Stomach smooth muscle (tissue), 2 donors: ENCODE measurements around the gene PARS2.

Experiments
- H3K27ac ChIP-seq: one replicate; pipeline ENCODE4 v1.7.0; 2013; ENCODE audit warnings: mild to moderate bottlenecking, low read length, inconsistent platforms
- H3K27me3 ChIP-seq, 2 donors: one replicate each; pipeline ENCODE4 v1.7.0; 2013; ENCODE audit warnings: low read length in 2 of 2; ENCODE audit not compliant: insufficient read depth in 2 of 2, control insufficient read depth in 1 of 2
- H3K36me3 ChIP-seq, 2 donors: one replicate each; pipeline ENCODE4 v1.7.0; 2013; ENCODE audit warnings: low read length in 2 of 2; ENCODE audit not compliant: control insufficient read depth in 2 of 2, insufficient read depth in 2 of 2
- H3K4me1 ChIP-seq: one replicate; pipeline ENCODE4 v1.7.0; 2013; ENCODE audit warnings: low read length; ENCODE audit not compliant: control insufficient read depth, insufficient read depth
- H3K4me3 ChIP-seq, 2 donors: one replicate each; pipeline ENCODE4 v1.7.0; 2013; ENCODE audit warnings: low read length in 2 of 2
- H3K9ac ChIP-seq, 2 donors: one replicate each; pipeline ENCODE4 v1.7.0; 2013; ENCODE audit warnings: low read length in 2 of 2, mild to moderate bottlenecking in 1 of 2
- H3K9me3 ChIP-seq, 2 donors: one replicate each; pipeline ENCODE4 v1.7.0; 2013; ENCODE audit warnings: low read length in 2 of 2; ENCODE audit not compliant: control insufficient read depth in 2 of 2
- donor health status: healthy.
- donor health status: Pancreatic carcinoma.

PARS2 gene

DNA sequence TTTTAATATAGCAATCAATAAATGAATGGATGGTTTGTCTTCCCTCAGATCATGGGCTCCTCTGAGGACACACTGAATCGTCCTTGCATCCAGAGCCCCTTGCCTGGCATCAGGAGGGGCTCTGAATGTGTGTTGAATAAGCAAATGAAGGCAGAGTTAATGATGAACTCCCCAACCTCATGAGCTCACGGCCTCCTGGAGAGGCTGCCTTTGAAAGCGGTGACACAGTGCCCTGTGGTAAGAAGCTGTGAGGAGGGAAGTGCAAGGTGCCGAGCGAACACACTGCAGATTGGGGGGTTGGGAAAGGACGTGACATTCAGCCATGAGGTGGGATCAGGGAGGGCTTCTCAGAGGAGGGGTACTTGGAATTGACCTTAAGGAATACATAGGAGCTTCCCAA is 3.2 kb upstream of the PARS2 start:
- no peaks in the 10 kb centered on the region for H3K36me3 ChIP-seq
- no peak overlapping the region for H3K27ac ChIP-seq
- H3K4me3 ChIP-seq, result no peak overlapping the region
- H3K4me1 ChIP-seq, result peaks cover 12% of the 10 kb centered on the region
- H3K9me3 ChIP-seq, result no peaks in the 10 kb centered on the region
- H3K9ac ChIP-seq, result no peak overlapping the region
- no peaks in the 10 kb centered on the region for H3K27me3 ChIP-seq

DNA sequence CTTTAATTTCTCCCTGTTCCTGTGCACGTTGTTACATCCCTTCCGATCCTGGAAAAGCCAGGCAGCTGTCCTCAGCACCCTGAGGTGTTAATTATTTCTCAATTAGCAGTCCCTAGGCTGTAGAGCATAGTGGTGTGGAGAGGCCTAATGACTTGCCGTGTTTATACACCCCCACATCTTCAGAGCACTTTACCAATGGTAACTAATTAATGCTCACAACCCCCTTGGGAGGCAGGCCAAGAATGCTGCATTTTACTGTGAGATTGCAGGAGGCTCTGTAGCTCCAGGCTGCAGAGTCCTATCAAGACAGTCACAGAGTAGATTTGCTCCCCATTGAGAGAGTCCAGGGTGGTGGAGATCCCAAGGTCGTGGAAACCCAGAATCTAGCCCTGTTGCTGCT is 2.4 kb upstream of the PARS2 start:
- no peaks in the 10 kb centered on the region for H3K9me3 ChIP-seq
- no peaks in the 10 kb centered on the region for H3K27me3 ChIP-seq
- H3K4me3 ChIP-seq, result no peak overlapping the region
- peaks cover 12% of the 10 kb centered on the region for H3K4me1 ChIP-seq
- no peak overlapping the region for H3K27ac ChIP-seq
- H3K36me3 ChIP-seq, result no peaks in the 10 kb centered on the region
- no peak overlapping the region for H3K9ac ChIP-seq

DNA sequence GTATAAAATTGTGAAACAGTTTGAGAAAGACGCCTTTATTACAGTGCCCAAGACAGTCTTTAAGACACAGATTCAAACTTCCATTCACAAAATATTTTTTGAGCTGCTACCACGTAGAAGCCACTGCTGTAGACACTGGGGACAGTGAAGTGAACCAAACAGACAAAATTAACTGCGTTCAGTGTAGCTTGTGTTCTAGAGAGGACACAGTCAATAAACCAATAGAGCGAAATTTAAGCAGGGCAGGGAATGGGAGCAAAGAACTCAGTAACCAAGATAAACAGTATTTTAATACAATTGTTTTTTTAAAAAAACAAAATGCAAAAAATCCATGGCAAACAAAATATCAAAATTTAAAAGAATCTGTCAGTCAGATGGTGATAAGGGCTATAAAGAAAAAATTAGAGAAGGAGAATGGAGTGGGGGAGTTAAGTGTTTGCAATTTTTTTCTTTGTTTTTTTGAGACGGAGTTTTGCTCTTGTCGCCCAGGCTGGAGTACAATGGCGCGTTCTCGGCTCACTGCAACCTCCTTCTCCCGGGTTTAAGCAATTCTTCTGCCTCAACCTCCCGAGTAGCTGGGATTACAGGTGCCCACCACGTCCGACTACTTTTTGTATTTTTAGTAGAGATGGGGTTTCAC is 719 bp upstream of the PARS2 start:
- Histone ChIP-seq H3K4me1 (peaks cover 13% of the 10 kb centered on the region), H3K4me3 (peak overlapping the region; percentile 87 to 98), H3K9me3 (no peaks in the 10 kb centered on the region), H3K27me3 (no peaks in the 10 kb centered on the region), H3K36me3 (no peaks in the 10 kb centered on the region), H3K27ac (peak overlapping the region; percentile 41), H3K9ac (peak overlapping the region; percentile 68 to 76)

DNA sequence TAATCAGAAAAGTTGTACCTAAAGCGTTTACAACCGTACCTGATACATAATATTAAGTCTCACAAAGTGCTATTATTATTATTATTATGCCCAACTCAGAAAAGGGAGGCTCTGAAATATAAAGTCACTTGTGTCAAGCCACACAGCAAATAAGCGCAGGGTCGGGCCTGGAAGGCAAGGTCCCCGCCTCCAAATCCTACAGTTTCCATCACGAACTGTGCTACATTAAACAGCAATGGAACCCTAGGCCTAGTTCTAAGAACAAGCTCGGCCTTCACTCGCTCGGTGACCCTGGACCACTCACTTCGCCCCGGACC is 549 bp downstream of the PARS2 start:
- H3K4me3 ChIP-seq, result peak overlapping the region; percentile 96 to 98
- H3K36me3 ChIP-seq, result peaks cover 0 to 2% of the 10 kb centered on the region in 2 donors
- peak overlapping the region; percentile 86 to 87 for H3K9ac ChIP-seq
- H3K27me3 ChIP-seq, result no peaks in the 10 kb centered on the region
- peaks cover 13% of the 10 kb centered on the region for H3K4me1 ChIP-seq
- no peaks in the 10 kb centered on the region for H3K9me3 ChIP-seq
- H3K27ac ChIP-seq, result peak overlapping the region; percentile 58

DNA sequence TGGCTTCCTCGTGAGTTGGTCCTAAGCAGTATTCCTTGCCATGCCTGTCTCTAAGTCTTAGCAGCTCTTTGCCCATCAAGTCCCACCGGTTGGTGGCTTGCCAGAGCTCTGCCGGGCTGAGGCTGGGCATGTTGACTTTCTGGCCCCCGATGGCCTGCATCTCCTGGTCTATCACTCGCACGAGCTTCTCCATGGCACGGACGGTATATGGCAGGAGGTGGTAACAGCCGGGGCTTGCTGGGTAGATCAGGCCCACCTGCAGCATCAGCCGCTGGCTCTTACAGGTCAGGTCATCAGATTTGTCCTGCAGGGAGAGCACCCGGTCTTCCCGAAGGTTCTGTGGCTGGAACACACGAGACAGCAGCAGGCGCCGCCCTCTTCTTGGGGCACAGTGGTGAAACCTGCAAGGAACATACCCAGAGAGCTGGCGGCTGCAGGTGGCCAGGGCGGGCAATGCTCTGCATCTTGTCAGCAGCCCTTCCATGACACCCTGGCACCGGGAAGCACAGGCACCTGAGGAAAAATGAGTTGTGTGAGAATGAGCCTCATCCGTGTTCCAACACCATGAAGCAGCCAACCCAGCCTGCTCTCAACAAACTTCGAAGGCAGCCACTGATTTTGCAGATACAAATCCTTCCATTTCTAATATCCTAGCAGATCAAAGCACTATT is 5.5 kb downstream of the PARS2 start:
- Histone ChIP-seq H3K27ac (no peak overlapping the region), H3K27me3 (no peaks in the 10 kb centered on the region), H3K36me3 (peaks cover 20 to 26% of the 10 kb centered on the region in 2 donors), H3K9ac (no peak overlapping the region), H3K4me1 (peaks cover 8% of the 10 kb centered on the region), H3K9me3 (no peaks in the 10 kb centered on the region), H3K4me3 (no peak overlapping the region)

DNA sequence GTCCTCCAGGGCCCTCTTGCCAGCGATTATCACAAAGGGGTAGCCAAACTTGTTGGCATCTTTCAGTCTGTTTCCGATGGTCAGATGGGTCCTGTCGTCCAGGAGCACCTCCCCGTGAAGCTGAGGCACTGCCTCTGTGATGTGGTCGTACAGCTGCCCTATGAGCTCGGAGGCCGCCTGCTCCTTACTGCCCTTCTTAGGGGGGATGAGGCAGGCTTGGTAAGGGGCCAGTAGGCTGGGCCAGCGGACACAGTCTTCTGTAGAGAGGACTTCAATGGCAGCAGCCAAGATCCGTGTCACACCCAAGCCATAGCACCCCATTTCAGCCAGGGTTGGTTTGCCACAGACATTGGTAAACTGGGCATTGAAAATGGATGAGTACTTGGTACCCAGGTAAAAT is 6.5 kb downstream of the PARS2 start:
- H3K36me3 ChIP-seq, result peaks cover 20 to 26% of the 10 kb centered on the region in 2 donors
- H3K4me1 ChIP-seq, result peaks cover 2% of the 10 kb centered on the region
- H3K27ac ChIP-seq, result no peak overlapping the region
- H3K9ac ChIP-seq, result no peak overlapping the region
- H3K4me3 ChIP-seq, result no peak overlapping the region
- H3K27me3 ChIP-seq, result no peaks in the 10 kb centered on the region
- H3K9me3 ChIP-seq, result no peaks in the 10 kb centered on the region

DNA sequence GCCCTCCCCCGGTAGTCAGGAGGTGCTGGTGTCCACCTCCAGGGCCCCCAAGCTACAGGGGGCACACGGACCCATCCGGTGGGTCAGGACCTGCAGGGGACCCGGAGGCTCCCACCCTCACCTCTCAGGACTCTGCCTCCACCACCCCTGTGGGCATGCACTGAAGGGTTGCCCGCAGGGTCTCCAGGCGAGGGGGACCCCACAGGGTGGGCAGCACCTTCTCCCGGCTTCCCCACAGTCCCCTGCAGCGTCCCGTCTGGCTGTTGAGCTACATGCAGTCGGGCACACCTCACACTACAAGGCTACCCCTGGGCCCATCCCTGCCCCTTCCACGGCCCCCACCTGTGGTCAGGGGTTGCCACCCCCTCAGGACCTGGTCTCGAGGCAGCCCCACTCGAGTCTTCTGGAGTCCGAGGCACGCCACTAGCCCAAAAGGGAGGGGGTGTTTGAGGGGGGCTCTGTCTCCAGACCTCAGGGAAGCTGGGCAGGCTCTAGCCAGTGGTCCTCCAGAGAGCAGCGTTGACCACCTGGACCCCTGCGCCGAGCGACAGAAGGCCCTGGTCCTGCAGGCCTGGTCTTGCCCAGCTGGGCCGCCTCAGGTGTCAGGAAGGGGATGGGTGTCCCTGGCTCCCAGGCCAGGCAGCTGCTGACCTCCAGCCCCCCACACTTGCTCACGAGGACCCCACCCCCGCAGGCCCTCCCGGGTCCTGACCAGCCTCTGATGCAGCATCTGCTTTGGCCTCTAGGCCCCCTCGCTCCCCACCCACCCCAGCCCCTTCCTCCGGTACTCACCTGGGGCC is 9.6 kb downstream of the PARS2 start:
- Histone ChIP-seq H3K27me3 (no peaks in the 10 kb centered on the region), H3K9ac (no peak overlapping the region), H3K4me3 (no peak overlapping the region), H3K27ac (no peak overlapping the region), H3K4me1 (no peaks in the 10 kb centered on the region), H3K36me3 (peaks cover 20 to 26% of the 10 kb centered on the region in 2 donors), H3K9me3 (no peaks in the 10 kb centered on the region)

DNA sequence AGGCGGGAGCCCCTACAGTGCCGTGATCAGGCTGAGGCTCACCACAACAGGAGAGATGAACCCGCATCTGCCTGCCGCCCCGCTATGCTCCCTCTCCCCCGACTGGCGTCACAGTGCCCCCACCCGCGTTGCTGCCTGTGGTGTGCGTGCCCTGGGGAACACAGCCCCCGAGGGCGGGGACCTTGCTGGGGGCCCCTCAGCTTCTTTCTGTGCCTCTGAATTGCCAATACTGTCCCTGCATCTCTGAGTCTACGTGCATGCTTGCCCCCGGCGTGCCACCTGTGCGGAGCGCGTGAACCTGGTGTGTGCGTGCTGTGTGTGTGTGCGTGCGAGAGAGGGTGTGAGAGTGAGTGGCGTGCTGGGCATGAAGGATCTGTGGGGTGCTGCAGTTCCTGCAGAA is 10.3 kb downstream of the PARS2 start:
- H3K27ac ChIP-seq, result no peak overlapping the region
- no peak overlapping the region for H3K9ac ChIP-seq
- H3K9me3 ChIP-seq, result no peaks in the 10 kb centered on the region
- no peaks in the 10 kb centered on the region for H3K27me3 ChIP-seq
- no peak overlapping the region for H3K4me3 ChIP-seq
- H3K4me1 ChIP-seq, result no peaks in the 10 kb centered on the region
- peaks cover 20 to 26% of the 10 kb centered on the region in 2 donors for H3K36me3 ChIP-seq

DNA sequence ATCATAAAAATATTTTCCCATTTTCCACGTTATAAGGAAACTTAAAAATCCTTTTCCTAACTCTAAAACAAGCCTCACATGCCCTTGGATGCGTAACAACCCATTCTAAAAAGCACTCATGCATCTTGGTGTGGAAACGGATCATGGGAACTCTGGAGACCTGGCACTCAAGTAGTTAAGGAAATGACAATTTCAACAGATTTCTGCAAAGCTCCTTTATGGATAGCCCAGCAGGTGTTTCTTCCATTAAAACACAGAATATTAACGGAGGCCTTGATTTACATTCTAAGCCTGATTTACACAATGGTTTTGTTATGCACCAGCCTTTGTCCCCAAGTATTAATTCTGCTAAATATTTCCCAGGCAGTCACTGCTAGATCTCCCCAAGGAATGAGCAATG is 12.9 kb downstream of the PARS2 start:
- Histone ChIP-seq H3K9ac (no peak overlapping the region), H3K27me3 (no peaks in the 10 kb centered on the region), H3K4me3 (no peak overlapping the region), H3K27ac (no peak overlapping the region), H3K9me3 (no peaks in the 10 kb centered on the region), H3K36me3 (peaks cover 4 to 7% of the 10 kb centered on the region in 2 donors), H3K4me1 (no peaks in the 10 kb centered on the region)

DNA sequence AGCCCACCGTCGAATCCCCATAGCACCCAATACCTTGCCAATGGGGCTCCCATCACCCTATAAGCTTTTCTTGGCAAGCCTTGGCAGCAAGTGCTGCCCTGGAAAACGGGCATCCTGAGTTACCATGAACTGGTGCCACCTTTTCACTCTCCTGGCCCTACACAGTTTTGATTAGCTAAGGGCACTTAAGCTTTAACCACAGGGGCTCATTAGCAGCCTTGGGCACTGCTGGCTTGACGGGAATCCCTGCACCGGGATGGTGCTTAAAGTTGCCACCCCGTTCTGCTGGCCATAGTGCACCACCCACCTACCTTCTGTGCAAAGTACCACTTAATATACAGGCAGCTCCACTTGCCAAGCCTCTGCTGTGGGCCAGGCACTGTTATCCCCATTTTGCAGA is 13.7 kb downstream of the PARS2 start:
- H3K9me3 ChIP-seq, result no peaks in the 10 kb centered on the region
- H3K9ac ChIP-seq, result no peak overlapping the region
- no peak overlapping the region for H3K4me3 ChIP-seq
- H3K27ac ChIP-seq, result no peak overlapping the region
- peaks cover 0 to 3% of the 10 kb centered on the region in 2 donors for H3K36me3 ChIP-seq
- H3K4me1 ChIP-seq, result no peaks in the 10 kb centered on the region
- no peaks in the 10 kb centered on the region for H3K27me3 ChIP-seq
